DMS 273 treated with DMSO at 0.1 percent for 48 hours (cell line): ENCODE measurements around the gene MOK.

Source experiments
- DNase-seq: peaks from one replicate; lab custom pipeline; 2025; lab: John Stamatoyannopoulos, UW

The MOK gene

GRCh38 chr14:102283631-102284129 lies 21.3 kb downstream of the MOK start:
- no peak for DNase-seq

GRCh38 chr14:102282751-102283465 lies 22.1 kb downstream of the MOK start:
- no peak for DNase-seq

DNA sequence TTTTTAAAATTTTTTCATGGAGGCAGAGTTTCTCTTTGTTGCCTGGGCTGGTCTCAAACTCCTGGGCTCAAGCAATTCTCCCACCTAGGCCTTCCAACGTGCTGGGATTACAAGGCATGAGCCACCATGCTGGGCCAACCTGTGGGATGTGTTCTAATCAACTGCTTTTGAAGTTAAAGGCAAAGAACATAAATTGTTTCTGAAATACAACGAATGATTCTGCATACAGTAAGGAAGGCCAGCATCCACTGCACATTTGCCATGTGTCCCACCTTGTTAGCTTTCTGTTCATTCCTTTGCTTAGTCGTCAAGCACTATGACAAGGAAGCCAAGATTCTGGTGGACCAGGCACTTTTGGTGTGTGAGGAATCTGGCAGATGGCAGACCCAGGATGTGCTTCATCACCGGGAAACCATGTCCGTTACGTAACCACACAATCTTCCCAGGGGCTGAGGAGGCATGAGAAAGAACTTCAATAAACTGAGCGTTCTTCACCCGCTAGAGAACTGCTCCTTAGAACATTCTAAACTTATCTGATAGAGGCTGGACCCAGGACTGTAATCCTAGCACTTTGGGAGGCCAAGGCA lies 24.5 kb downstream of the MOK start:
- DNase-seq = no peak

GRCh38 chr14:102279688-102280348 lies 25.1 kb downstream of the MOK start:
- DNase-seq = no peak

DNA sequence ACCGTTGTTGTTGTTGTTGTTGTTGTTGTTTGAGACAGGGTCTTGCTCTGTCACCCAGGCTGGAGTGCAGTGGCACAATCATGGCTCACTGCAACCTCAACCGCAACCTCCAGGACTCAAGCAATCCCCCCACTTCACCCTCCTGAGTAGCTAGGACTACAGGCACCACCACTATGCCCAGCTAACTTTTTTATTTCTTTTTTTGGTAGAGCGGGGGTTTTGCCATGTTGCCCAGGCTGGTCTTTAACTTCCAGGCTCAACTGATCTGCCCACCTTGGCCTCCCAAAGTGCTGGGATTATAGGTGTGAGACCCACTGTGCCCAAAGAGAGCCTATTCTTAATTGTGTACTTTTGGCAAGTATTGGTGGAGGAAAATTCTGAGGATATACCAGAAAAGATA lies 25.7 kb downstream of the MOK start:
- DNase-seq = no peak

DNA sequence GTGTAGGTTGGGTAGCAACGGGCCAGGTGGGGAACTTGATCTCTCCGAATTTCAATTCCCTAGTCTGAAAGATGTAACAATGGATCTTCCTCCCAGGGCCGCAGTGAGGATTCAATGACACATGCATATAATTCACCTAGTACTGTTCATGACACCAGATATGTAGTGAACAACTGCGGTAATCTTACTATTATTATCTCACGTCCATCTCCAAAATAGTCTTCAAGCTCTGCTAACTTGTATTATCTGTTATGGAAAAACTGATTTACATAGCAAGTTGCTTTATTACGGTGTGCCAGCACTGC lies 26.4 kb downstream of the MOK start:
- DNase-seq = no peak

DNA sequence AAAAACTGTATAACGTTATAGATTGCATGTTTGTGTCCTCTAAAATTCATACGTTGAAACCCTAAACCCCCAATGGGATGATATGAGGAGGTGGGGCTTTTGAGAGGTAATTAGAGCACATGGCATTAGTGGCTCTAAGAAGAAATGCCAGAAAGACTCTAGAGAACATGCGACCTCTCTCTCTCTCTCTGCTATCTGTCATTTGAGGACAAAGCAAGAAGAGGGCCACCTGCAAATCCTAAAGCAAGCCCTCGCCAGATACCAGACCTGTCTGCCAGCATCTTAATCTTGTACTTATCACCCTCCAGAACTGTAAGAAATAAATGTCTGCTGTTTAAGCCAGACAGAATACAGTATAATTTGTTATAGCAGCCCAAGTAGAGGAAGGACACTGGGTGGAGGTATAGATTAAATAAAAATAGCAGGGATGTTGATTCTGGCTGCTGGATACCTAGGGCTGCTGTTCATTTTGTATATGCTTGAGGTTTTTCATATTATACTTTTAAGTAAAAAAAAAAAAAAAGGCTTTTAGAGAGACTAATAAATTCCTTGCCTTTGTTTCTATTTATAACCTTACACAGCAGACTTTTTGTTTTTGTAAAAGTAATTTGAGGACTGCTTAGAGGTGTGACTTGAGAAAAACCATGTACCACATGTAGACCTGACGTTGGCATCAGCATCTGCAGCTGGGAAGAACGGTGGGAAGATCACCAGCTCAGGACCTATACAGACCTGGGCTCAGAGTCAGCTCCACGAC lies 26.9 kb downstream of the MOK start:
- no peak for DNase-seq

DNA sequence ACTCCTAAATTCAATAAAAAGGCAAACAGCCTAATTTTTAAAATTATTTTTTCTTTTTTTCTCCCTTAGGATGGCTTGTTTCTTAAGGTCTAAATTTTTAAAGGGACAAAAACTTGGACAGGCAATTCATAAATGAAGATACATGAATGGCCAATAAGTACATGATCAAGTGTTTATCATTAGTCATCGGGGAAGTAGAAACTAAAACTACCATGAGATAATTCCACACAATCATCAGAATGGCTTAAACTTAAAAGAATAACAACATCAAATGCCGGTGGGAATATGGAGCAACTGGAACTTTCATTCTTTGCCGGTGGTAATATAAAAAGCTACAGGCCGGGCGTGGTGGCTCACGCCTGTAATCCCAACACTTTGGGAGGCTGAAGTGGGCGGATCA lies 29.1 kb downstream of the MOK start:
- no peak for DNase-seq

DNA sequence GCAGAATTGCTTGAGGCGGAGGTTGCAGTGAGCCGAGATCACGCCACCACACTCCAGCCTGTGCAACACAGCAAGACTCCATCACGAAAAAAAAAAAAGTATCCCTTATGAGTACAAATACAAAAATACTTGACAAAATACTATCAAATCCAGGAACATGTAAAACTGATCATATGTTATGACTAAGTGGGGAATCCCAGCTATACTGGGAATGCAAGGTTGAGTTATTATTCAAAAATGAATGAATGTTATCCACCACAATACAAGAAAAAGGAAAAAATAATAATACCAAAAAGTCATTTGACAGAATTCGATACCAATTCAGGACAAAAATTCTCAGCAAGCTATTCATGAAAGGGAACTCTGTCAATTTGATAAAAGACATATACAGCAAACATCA lies 32.6 kb downstream of the MOK start:
- DNase-seq = no peak

GRCh38 chr14:102264775-102265174 lies 40.2 kb downstream of the MOK start:
- no peak for DNase-seq

- DNase-seq = no peak
These were observed 40.6 kb downstream of the MOK start for GRCh38 chr14:102264355-102264754.

- peak; percentile 80 for DNase-seq
These were observed 42.0 kb downstream of the MOK start for GRCh38 chr14:102262929-102263462.

GRCh38 chr14:102258136-102258535 lies 46.8 kb downstream of the MOK start:
- no peak for DNase-seq

DNA sequence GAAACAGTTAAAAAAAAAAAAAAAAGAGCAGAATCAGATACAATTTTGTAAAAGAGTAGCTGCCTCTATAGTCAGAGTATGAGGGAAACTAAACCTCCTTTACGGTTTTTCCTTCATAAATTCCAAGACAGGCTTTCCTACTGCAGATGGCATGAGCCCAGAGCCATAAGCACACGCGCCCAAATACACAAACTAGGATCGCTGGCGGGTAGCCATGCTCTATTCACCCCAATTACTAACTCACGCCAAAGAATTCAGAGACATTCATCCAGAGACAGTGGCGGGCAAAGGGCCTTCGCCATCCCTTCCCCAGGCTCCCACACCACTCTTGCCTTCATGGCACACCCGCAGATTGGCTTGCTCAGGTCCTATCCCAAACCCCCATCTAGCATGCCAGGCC lies 48.2 kb downstream of the MOK start:
- no peak for DNase-seq

DNA sequence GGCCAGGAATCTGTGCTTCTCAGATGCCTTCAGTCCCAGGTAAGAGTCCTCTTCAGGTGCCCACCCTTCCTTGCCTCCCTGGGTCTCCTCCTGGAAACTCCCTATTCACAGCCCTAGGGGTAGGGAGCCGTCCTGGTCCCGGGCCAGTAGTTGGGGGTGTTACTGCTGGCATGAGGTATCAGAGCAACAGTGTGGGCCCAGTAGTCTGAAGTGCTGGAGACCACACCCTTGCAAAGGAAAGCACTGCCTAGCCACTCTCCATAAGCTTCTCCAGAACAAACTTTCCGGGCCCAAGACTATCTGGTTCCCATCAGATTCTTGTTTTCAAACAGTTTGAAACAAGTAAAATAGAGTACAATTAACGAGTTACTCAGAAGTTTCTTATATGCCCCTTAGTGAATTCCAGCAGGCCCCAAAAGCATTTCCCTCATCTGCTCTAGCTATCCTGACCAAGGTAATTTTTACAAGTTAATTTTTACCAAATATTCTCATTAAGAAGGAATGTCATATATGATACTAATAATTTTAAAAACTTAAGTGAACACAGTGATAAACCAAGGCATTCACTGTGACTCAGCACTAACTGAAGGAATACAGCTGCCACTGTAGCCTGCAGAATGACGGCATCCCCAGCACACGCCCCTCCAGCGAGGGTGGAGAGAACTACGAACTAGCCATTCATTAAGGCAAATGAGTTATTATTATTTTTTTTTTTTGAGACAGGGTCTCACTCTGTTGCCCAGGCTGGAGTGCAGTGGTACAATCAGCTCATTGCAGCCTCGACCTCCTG lies 49.4 kb downstream of the MOK start:
- no peak for DNase-seq

DNA sequence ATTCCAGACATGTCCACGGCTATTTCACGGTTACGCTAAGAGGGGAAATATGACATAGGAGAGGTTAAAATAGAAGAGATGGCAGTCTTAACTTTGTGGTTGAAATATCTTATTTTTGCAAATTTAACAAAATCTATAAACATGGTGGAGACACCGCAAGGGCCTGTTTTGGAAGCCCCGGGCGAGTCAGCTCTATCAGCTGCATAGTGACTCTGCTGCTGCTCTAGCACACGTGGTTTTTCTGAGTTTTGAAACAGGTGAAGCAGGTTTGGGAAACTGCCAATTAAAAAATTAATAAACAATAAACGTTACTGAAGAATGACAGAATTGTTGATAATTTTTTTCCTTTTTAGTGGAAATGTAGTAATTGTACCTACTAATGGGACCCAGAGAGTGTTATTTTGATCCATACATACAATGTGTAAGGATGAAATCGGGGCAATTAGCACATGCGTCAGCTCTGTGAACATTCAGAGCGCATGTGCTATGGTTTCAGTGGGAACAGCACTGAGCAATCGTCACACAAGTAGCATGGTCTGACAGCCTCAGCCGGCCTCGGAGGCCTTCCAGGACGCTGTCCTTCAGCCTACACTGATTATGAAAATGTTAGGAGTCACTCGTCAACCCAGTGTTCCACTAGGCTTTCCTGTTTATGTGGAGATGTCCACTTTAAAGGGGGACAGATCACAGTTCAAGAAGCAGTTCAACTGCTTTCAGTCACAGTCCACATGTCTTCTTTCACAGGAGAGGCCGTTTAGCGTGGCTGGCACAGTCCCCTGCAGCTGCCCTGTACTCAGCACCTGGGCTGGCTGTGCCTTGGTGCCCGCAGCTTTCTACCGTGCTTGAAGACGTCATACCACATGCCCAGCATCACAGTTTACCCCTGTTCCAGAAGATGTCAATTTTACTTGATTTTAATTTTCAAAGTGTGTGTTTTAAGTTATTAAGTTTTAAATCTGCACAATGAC lies 51.8 kb downstream of the MOK start:
- DNase-seq = no peak

DNA sequence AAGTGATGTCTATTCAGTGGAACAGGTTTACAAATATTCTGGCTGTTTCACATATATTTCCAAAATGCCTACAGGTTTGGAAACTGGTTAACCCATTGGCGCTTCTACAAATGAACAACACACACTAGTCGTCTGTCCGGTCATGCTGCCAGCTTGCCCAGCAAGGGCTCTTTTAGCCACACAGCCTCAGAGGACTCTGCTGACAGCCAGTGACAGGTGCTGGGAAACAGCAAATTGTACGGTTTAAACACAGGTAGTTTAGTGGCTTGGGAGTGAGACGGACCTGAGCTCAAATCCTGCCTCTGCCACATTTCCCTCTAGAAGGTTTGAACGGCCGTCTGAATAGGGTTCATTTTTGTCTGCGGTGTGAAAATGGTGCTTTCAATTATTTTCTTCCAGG lies 53.8 kb downstream of the MOK start:
- no peak for DNase-seq

DNA sequence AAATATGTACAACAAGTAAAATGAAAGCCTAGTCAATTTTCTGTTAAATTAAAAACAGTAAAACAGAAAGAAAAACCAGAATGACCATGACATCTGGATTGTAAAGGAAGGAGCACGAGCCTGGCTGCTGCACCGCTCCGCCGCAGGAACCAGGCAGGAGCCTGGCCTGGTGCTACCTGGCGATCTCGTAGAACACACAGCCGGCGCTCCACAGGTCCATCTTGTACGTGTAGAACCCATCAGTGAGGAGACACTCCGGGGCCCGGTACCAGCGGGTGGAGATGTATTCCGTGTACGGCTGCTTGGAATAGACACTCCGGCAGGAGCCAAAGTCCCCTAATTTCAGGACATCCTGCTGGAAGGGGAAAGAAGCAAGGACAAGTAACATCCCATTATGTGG lies 54.3 kb downstream of the MOK start:
- no peak for DNase-seq

DNA sequence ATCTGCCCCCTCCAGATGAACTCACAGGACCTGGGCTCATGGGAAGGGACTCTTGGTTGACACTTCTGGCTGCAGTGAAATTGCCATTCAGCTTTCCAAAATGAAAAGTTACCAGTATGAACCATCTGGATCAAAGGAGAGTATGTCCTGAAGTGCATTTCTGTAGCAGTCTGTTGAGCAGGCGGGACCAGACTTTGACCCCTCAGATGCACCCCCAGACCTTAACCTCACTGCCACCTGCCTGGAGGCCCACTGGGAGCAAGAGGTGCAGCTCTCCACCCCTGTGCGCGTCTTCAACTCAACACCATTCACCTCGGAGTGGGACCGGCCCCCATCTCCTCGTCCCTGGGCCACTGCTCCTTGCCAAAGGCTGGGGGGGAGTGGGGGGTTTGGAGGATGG lies 55.0 kb downstream of the MOK start:
- DNase-seq = no peak

- DNase-seq = no peak
These were observed 55.9 kb downstream of the MOK start for GRCh38 chr14:102249041-102249440.

DNA sequence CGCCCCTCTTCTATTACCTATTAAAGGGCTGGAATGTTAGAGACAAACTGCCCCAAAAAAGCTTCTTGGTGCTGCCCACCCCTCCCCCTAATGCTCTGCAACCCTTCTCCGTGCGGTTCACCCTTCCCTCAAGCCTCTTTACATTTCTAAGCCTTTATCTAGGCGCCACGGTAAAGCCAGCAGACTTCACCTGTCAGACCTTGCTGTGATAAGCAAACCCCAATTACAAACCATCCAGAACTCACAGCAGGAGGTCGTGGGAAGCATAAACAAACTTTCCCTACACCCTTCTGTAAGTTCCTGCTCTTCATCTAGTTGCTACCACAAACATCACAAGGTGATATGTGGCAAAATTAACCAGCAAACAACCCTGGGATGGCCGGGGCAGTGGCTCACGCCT lies 56.8 kb downstream of the MOK start:
- no peak for DNase-seq
